ENCODE measurements around the gene D2HGDH. TPM values are rescaled to one million over a fixed set of nuclear protein-coding genes. Genes with fewer than 3 reads are reported as not detected.

Gene D2HGDH
- total and polyA plus RNA-seq, 10 of the 15 experiments (the other 5 are each of a cell fraction or from before 2014, with no cell fraction given): 0.52 to 32.1 (median 11.0) TPM

DNA sequence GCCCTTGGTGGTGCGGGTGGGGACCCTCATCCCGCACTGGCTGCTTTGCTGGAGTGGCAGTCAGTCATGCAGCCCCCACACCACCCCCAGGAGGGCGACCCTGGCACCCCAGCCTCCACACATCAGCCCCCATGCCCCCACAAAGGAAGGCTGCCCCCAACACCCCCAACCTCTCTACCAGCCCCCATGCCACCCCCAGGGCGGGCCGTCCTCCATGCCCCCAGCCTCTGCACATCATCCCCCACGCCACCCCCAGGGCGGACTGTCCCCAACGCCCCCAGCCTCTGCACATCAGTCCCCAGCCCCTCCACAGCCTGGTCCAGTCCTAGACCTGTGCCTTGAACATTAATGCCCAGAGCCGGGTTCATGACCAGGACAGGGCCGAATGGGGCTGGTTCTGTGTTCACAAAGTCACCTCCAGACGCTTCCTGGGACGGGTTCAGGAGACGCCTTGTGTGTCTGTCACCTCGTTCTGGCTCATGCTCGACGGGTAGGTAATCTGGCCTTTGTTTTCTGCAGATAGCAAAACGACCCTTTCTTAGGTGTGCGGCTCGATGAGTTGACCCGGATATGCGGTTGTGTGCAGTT, 18.4 kb downstream of the D2HGDH start (continued):
- TF ChIP-seq NR2C1 (IDR thresholded peaks at IDR 0.05) (no peak), ASH2L (IDR thresholded peaks at IDR 0.05; ENCODE audit: borderline replicate concordance, low read depth) (no peak)

DNA sequence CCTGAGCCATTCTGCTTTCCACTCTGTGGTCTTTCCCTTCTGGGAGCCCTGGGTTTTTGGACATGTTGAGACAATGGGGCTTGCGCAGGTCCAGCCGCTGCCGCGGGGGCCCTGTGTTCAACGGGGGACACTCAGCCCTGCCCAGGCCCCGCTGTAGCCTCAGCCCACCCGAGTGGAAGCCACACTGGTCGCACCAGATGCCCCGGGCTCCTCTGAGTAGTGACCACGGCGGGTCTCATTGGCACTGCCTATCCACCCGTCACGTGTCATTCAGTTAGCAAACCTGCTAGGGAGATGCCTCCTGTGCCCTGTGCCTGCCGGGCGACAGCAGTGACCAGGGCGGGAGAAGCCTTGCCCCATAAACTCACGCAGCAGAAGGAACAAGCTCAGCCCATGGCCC, 19.1 kb downstream of the D2HGDH start:
- ChIA-PET RAD21 (ENCODE audit: unreplicated experiment) (no interaction called here), SMC1A (ENCODE audit: uncharacterized antibody, unreplicated experiment) (no interaction called here), CTCF (no interaction called here), POLR2A (no interaction called here)
- H4K20me1 ChIP-seq (ENCODE audit: control insufficient read depth, insufficient read depth): no peaks in the 10 kb centered on the region
- H3K27me3 ChIP-seq (replicated peaks in 1 of 2; ENCODE audit: control insufficient read depth in 2 of 2, insufficient read depth in 2 of 2, low read length in 1 of 2): no peaks in the 10 kb centered on the region
- H3K4me2 ChIP-seq (ENCODE audit: control insufficient read depth, insufficient read depth): no peak overlapping the region
- DNase-seq (ENCODE audit: low read depth, low spot score): no peak
- H3K27ac ChIP-seq (ENCODE audit: control insufficient read depth, insufficient read depth): no peak overlapping the region
- 98% methylated on average over 17 of the region's 17 CpGs for WGBS (ENCODE audit: insufficient coverage, insufficient replicate concordance, low lambda C conversion rate, missing lambda C conversion rate)
- H2AFZ ChIP-seq (ENCODE audit: control insufficient read depth, low read depth, low read length): no peak overlapping the region
- H3K4me3 ChIP-seq: no peak overlapping the region
- no peak for ATAC-seq
- no peaks in the 10 kb centered on the region for H3K9me3 ChIP-seq (replicated peaks; ENCODE audit: control insufficient read depth, insufficient read depth, low read length)
- peaks cover 1 to 7% of the 10 kb centered on the region in 2 experiments for H3K36me3 ChIP-seq (ENCODE audit: control insufficient read depth in 2 of 2, insufficient read depth in 2 of 2, low read length in 1 of 2)
- no peaks in the 10 kb centered on the region for H3K4me1 ChIP-seq (ENCODE audit: control insufficient read depth, insufficient read depth, low read length)
- BruUV-seq (replicated peaks): no TSS peak
- in situ Hi-C loops (cut with MboI): no loop called here
- no peak overlapping the region for H3K9ac ChIP-seq (ENCODE audit: control insufficient read depth, insufficient read depth, low read length)
- no peaks in the 10 kb centered on the region for H3K79me2 ChIP-seq (ENCODE audit: control insufficient read depth, insufficient read depth, low read length)
- intact Hi-C loops (cut with micrococcal nuclease; ENCODE audit: unreplicated experiment): no loop called here
- FAIRE-seq: no peak
- no peak for TF ChIP-seq BACH1 (IDR thresholded peaks at IDR 0.05; ENCODE audit: borderline replicate concordance)
- TF ChIP-seq, protein P1, sequence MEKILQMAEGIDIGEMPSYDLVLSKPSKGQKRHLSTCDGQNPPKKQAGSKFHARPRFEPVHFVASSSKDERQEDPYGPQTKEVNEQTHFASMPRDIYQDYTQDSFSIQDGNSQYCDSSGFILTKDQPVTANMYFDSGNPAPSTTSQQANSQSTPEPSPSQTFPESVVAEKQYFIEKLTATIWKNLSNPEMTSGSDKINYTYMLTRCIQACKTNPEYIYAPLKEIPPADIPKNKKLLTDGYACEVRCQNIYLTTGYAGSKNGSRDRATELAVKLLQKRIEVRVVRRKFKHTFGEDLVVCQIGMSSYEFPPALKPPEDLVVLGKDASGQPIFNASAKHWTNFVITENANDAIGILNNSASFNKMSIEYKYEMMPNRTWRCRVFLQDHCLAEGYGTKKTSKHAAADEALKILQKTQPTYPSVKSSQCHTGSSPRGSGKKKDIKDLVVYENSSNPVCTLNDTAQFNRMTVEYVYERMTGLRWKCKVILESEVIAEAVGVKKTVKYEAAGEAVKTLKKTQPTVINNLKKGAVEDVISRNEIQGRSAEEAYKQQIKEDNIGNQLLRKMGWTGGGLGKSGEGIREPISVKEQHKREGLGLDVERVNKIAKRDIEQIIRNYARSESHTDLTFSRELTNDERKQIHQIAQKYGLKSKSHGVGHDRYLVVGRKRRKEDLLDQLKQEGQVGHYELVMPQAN (conservative IDR thresholded peaks at IDR 0.05): no peak
- no peak for TF ChIP-seq SMC3 (IDR thresholded peaks at IDR 0.05; ENCODE audit: borderline replicate concordance, low read length)
- TF ChIP-seq SKIL (IDR thresholded peaks at IDR 0.05; ENCODE audit: low read depth, poor library complexity, severe bottlenecking): no peak
- no peak for TF ChIP-seq GATAD2B (conservative IDR thresholded peaks at IDR 0.05; ENCODE audit: low read depth)
- TF ChIP-seq, protein P2, sequence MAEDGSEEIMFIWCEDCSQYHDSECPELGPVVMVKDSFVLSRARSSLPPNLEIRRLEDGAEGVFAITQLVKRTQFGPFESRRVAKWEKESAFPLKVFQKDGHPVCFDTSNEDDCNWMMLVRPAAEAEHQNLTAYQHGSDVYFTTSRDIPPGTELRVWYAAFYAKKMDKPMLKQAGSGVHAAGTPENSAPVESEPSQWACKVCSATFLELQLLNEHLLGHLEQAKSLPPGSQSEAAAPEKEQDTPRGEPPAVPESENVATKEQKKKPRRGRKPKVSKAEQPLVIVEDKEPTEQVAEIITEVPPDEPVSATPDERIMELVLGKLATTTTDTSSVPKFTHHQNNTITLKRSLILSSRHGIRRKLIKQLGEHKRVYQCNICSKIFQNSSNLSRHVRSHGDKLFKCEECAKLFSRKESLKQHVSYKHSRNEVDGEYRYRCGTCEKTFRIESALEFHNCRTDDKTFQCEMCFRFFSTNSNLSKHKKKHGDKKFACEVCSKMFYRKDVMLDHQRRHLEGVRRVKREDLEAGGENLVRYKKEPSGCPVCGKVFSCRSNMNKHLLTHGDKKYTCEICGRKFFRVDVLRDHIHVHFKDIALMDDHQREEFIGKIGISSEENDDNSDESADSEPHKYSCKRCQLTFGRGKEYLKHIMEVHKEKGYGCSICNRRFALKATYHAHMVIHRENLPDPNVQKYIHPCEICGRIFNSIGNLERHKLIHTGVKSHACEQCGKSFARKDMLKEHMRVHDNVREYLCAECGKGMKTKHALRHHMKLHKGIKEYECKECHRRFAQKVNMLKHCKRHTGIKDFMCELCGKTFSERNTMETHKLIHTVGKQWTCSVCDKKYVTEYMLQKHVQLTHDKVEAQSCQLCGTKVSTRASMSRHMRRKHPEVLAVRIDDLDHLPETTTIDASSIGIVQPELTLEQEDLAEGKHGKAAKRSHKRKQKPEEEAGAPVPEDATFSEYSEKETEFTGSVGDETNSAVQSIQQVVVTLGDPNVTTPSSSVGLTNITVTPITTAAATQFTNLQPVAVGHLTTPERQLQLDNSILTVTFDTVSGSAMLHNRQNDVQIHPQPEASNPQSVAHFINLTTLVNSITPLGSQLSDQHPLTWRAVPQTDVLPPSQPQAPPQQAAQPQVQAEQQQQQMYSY (CRISPR knock-in tag; IDR thresholded peaks at IDR 0.05): no peak
- no peak for TF ChIP-seq MTA3 (IDR thresholded peaks at IDR 0.05; ENCODE audit: borderline replicate concordance, low read length)
- no peak for TF ChIP-seq CTCF (IDR thresholded peaks at IDR 0.05 in 2 of 3, conservative IDR thresholded peaks at IDR 0.05 in 1 of 3; ENCODE audit: control insufficient read depth in 2 of 3, extremely low read depth in 1 of 3, insufficient read depth in 1 of 3, low read depth in 3 of 3, low read length in 3 of 3)
